Testis (tissue), 2 donors: ENCODE data around the gene CAMTA1.

ENCODE experiments used
- POLR2A ChIP-seq: fragments of 450-650 bp; IDR thresholded peaks from one replicate; pipeline ENCODE4 v1.6.1; 2017; ENCODE audit warnings: antibody characterized with exemption, mild to moderate bottlenecking, moderate library complexity
- TF ChIP-seq, protein P1 (sequence below), 3 experiments: fragments of 450-650 bp in 2 of 3; fragments of 200-600 bp in 1 of 3; sonication (generic) in 1 of 3; IDR thresholded peaks; one replicate each; pipeline ENCODE4 v1.5.1; 2016 to 2019; ENCODE audit warnings: antibody characterized with exemption in 3 of 3, mild to moderate bottlenecking in 2 of 3, moderate library complexity in 1 of 3

DNA sequence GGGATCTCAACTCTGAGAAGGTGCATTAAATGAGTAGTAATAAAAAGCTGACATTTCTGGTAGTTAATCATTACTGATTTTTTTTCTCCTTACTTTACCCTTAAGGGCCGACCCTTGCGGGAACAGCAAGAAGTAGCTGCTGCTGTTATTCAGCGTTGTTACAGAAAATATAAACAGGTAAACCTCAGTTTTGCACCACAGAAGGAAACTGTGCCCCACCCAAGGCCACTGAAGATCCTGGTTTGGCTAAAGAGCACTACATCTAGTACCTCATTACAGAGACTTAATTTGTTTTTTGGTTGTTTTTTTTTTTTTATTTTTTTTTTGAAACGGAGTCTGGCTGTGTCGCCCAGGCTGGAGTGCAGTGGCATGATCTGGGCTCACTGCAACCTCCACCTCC lies 962.4 kb downstream of the CAMTA1 start:
- TF ChIP-seq, protein P1, sequence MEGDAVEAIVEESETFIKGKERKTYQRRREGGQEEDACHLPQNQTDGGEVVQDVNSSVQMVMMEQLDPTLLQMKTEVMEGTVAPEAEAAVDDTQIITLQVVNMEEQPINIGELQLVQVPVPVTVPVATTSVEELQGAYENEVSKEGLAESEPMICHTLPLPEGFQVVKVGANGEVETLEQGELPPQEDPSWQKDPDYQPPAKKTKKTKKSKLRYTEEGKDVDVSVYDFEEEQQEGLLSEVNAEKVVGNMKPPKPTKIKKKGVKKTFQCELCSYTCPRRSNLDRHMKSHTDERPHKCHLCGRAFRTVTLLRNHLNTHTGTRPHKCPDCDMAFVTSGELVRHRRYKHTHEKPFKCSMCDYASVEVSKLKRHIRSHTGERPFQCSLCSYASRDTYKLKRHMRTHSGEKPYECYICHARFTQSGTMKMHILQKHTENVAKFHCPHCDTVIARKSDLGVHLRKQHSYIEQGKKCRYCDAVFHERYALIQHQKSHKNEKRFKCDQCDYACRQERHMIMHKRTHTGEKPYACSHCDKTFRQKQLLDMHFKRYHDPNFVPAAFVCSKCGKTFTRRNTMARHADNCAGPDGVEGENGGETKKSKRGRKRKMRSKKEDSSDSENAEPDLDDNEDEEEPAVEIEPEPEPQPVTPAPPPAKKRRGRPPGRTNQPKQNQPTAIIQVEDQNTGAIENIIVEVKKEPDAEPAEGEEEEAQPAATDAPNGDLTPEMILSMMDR (IDR thresholded peaks at IDR 0.05), result no peak
- no peak for TF ChIP-seq POLR2A
